ENCODE results near the gene WNT7B.

- TF ChIP-seq, protein P1, sequence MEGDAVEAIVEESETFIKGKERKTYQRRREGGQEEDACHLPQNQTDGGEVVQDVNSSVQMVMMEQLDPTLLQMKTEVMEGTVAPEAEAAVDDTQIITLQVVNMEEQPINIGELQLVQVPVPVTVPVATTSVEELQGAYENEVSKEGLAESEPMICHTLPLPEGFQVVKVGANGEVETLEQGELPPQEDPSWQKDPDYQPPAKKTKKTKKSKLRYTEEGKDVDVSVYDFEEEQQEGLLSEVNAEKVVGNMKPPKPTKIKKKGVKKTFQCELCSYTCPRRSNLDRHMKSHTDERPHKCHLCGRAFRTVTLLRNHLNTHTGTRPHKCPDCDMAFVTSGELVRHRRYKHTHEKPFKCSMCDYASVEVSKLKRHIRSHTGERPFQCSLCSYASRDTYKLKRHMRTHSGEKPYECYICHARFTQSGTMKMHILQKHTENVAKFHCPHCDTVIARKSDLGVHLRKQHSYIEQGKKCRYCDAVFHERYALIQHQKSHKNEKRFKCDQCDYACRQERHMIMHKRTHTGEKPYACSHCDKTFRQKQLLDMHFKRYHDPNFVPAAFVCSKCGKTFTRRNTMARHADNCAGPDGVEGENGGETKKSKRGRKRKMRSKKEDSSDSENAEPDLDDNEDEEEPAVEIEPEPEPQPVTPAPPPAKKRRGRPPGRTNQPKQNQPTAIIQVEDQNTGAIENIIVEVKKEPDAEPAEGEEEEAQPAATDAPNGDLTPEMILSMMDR (IDR thresholded peaks at IDR 0.05), result no peak
- no peak for TF ChIP-seq POLR2AphosphoS5 (IDR thresholded peaks at IDR 0.05)
- no peak for TF ChIP-seq EP300 (IDR thresholded peaks at IDR 0.05)
Observed at GRCh38 chr22:45910928-45911467, 66.0 kb downstream of the WNT7B start.
